ENCODE measurements around the gene ENOX1. TPM values are rescaled to one million over a fixed set of nuclear protein-coding genes. Genes with fewer than 3 reads are reported as not detected.

The ENOX1 gene
- total RNA-seq, 2 experiments from 2014 or later: not detected

Other genes starting within 250 kb of the ENOX1 start
- gene CCDC122, start 92.8 kb upstream of the ENOX1 start, total RNA-seq: 1 to 10 TPM; 2.4 to 5.2 TPM
- gene LACC1, start 92.9 kb upstream of the ENOX1 start, total RNA-seq: 1 to 10 TPM; 3.8 to 4.8 TPM